GM21390 (cell line): ENCODE results near the gene BDKRB2.

ENCODE experiments used
- ATAC-seq: cut with Tn5 transposase; IDR thresholded peaks from one replicate; pipeline ENCODE4 v1.9.1; 2021; ENCODE audit not compliant: unreplicated experiment

BDKRB2 gene

GRCh38 chr14:96250485-96250884 lies 45.8 kb downstream of the BDKRB2 start:
- ATAC-seq = no peak

DNA sequence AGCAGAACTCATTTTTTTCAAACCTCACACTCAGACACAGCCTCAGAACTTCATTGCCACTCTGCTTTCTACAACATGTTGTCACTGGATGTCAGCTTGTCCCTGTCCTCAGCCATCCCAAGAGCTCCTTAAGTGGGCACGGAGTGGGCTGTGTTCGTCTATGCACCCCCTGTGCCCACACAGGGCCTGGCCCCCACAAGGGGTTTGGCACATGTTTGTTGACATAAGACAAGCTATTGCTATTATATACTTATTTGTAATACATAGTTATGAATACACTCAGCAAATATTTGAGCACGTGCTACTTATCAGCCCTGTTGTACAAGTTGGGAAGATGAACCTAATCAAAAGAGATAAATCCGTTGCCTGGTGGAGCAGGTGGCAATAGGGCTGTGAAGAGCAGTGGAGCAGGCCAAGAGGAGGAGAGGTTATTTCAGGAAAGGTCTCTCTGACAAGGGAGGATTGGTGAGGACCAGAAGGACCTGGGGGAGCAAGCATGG lies 47.1 kb downstream of the BDKRB2 start:
- no peak for ATAC-seq

DNA sequence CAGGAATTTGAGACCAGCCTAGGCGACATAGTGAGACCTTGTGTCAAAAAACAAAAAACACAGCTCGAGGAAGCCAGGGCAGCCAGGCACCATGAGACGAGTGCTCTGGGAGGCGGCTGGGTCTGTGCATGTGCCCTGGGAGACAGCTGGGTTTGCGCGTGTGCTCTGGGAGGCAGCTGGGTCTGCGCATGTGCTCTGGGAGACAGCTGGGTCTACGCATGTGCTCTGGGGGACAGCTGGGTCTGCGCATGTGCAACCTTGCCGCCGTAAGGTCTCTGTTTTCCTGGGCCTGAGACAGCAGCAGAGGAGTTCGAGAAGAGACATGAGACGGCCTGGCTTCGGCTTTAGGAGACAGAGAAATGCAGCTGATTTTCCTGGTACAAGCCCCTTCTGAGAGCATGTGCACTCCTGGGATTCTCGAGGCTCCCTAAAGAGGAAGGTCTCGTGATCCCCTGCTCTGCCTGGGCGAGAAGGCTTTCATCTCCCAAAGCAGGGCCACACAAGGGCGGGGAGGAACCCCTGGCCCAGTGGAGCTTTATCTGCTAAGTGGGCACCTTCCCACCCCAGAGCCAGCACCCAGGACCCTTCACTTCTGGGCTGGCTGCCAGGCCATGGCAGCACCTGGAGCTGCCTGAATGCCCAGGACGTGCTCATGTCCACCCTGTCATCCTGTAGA lies 47.8 kb downstream of the BDKRB2 start:
- ATAC-seq = no peak

DNA sequence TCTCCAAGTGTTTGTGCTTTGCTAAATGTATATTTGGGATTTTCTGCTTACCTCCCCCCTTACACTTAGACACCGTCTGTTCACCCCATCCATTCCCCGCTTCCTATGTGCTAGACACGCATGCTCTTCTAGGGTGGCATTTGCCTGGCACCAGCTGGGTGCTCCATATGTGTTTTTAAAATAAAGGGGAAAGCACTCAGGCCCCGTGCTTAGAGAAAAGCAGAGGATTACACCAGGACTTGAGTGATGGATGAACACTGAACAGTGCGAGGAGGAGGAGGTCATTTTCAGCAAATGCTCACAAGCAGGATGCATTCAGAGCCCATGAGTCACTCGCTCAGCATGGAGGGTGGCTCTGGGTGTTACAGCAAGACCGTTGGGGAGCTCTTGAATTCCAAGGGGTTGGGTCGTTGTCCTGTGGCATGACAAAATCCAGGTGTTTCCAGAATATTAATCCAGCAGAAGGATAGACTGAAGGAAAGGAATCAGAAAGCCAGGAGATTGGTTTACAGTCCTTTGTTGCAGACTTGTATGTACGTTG lies 48.4 kb downstream of the BDKRB2 start:
- ATAC-seq = no peak

DNA sequence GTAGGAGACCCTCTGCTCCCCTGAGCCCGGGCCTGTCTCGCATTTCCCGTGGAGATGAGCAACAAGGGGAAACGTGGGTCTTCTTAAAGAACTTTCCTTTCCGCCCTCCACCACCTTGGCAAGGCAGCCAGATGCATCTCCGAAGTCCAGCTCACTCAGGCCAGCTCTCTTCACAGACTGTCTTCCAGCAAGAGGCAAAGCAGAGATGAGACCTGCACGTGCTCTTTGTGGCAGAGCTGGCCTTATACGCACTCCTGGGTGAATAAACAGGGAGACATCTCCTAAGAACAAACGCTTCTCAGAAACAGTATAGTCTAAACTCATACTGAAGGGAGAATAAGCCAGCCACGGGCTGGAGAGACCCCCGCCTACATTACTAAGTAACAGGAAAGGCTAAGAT lies 50.0 kb downstream of the BDKRB2 start:
- ATAC-seq = no peak

DNA sequence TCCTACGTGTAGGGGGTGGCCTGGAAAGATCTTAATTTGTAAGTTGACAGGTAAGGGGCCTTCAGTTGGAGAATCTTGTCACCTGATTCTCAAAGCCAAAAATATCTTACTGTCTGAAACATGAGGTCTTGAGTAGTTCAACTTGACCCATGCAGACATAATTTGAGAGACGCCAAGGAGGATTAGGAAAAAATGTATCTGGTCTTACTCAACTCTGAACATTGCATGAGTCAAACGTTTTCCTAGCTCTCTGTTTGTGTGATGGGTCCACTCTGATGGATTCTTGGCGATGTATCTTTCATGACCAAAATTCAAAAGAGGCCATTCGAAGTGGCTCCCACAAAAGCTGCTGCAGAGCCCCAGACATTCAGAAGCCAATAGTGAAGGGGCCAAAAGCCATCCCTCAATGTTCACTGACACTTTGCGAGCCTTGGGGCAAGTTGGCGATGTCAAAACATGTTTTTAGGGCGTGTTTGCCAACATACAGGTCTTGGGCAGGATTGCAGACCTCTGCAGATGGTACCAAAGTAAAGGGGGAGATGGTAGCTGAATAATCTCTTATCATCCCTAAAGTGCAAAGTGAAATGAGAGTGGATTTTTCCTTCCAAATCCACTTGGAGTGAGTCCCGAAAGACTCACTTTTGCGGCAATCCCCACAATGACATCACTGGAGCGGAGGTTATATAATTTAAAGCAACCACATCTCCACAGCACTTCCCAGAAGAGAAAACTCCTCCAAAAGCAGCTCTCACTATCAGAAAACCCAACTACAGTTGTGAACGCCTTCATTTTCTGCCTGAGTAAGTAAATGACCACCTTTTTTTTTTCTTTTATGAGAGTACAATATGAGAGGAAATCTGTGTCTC lies 51.1 kb downstream of the BDKRB2 start, which contains the start of gene BDKRB1:
TSS of gene BDKRB1 (plus strand) at position 710 of the 866 bp plus-strand sequence. CDS start 7,473 bp downstream, outside the sequence.
- ATAC-seq = no peak

GRCh38 chr14:96256407-96256806 lies 51.8 kb downstream of the BDKRB2 start:
- no peak for ATAC-seq

DNA sequence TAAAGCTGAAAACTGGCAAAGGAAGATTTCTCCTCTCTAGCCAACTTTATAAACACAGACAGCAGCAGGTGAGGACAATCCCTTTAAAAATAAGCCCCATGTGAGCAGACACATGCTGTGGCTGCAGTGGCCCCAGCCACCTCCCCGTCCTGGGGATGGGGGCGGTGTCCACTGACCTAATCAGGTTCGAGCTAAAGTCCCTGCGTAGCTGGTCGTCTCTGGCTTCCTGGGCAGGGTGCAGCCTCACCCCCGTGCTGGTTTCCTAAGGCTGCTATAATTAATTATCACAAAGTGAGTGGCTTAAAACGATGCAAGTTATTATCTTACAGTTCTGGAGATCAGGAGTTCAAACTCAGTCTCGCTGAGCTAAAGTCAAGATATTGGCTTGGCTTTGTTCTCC lies 52.4 kb downstream of the BDKRB2 start:
- ATAC-seq = no peak

DNA sequence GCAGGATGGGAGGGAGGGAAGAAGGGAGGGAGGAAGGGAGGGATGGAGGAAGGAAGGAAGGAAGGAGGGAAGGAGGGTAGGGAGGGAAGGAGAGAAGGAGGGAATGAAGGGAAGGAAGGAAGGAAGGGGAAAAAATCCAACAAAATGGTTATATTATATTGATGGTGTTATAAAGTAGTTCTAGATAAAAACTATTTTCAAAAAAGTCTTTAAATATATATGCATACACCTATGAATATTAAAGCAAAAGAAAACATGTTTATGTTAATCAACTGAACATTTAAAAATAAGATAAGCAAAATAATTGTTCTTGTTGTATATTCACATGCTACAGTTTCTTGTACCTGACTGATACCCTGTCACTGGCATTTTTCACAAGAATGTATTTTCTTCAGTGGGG lies 53.3 kb downstream of the BDKRB2 start:
- no peak for ATAC-seq

DNA sequence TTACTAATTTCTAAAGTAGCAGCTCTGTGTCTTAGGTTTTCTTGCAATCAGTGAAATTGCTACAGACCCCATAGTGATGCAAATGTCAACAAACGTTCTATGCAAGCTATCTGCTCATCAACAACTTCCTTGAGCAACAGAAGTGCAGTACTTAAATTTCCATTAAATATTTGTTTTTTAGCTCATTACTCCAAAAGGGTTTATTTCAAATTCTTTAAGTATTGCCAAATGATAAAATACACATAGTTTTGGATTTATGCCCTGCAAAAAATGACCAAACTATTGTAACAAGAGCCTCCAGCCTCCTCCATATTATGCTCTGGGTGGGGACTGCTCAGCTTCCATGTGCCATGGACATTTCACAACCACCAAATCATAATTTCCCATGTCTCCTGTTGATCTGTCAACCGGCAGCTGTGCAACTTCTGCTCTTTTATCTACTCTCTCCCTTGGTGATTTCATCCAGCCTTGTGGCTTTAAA lies 55.7 kb downstream of the BDKRB2 start:
- ATAC-seq = no peak

DNA sequence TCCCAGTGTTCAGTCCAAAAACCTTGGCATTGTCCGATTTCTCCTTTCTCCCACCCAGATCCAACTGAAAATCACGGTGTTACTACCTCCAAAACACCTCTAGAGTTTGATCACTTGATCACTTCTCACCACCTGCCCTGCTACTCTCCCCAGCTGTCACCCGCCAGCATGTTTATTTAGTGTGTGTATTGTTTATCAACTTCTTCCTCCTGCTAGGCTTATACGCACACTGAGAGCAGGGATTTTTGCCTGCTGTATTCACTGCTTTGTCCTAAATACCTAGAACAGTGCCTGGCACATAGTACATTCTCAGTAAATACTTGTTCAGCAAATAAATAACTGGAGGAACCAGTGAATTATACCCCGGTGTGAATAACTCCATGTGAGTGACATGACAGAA lies 56.4 kb downstream of the BDKRB2 start:
- ATAC-seq = no peak

- no peak for ATAC-seq
Observed at GRCh38 chr14:96261772-96262655, 57.4 kb downstream of the BDKRB2 start.

GRCh38 chr14:96263347-96264199 lies 58.9 kb downstream of the BDKRB2 start:
- ATAC-seq = no peak

DNA sequence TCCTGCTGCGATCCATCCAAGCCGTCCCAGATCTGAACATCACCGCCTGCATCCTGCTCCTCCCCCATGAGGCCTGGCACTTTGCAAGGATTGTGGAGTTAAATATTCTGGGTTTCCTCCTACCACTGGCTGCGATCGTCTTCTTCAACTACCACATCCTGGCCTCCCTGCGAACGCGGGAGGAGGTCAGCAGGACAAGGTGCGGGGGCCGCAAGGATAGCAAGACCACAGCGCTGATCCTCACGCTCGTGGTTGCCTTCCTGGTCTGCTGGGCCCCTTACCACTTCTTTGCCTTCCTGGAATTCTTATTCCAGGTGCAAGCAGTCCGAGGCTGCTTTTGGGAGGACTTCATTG lies 59.5 kb downstream of the BDKRB2 start:
- ATAC-seq = no peak

DNA sequence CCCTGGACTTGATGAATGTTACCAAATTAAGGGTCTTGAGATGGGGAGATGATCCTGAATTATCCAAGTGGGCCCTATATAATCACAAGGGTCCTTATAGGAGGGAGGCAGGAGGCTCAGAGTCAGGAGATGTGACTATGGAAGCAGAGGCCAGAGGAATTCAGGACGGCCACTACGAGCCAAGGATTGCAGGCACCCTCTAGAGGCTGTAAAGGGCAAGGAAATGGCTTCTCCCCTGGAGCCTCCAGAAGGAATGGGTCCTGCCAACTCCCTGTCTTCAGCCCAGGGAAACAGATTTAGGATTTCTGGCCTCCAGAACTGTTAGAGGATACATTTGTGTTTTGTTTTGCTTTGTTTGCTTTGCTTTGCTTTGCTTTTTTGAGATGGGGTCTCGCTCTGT lies 60.2 kb downstream of the BDKRB2 start:
- no peak for ATAC-seq

- no peak for ATAC-seq
Observed at GRCh38 chr14:96265383-96266095, 60.9 kb downstream of the BDKRB2 start.

- no peak for ATAC-seq
Observed at GRCh38 chr14:96267336-96267735, 62.7 kb downstream of the BDKRB2 start.

DNA sequence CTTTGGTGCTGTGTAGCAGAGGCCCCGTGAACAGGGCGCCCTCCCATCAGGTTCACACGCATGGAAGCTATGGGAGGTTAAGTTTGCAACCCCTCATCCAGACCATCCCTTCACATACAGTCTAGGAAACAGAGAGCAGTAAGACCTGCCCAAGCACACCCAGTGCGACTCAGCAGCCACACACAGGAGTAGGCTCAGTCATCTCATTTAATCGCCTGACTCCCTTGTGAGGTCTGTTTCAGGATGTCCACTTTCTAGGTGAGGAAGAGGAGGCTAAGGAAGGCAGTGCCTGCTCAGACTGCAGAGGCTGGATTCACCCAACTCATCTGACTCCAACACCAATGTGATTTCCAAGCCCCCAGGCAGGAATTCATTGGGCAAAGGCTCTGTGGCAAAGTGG lies 63.3 kb downstream of the BDKRB2 start:
- no peak for ATAC-seq
